H1 (cell line): ENCODE results near the gene LBH. TPM values are rescaled to one million over a fixed set of nuclear protein-coding genes. Genes with fewer than 3 reads are reported as not detected.

Experiments
- CTCF ChIA-PET: fragments of 300-600 bp; sonication (Branson Sonifier 250); formaldehyde crosslinking; loops from one replicate; lab custom pipeline; 2021; ENCODE audit not compliant: partially characterized antibody; lab: Charles Lee
- POLR2A ChIA-PET: fragments of 300-600 bp; sonication (Branson Sonifier 250); formaldehyde crosslinking; loops from one replicate; lab custom pipeline; 2021; ENCODE audit warnings: inconsistent platforms; ENCODE audit not compliant: partially characterized antibody; lab: Charles Lee
- DNase-seq, 2 experiments: peaks; one replicate each; pipeline versions ENCODE4 v3.0.0 to v3.0.0-alpha.2; 2010 to 2022; ENCODE audit warnings: low spot score in 2 of 2, low read depth in 1 of 2, mixed read lengths in 1 of 2
- FAIRE-seq: peaks from 2 replicates; lab custom pipeline; 2011; peaks lifted over from hg19 to GRCh38; lab: Jason Lieb, UNC
- H2AFZ ChIP-seq: 2 replicates; pipeline ENCODE4 v1.8.1; 2012; ENCODE audit warnings: low read length, inconsistent platforms
- H2AK5ac ChIP-seq: 2 replicates; pipeline ENCODE4 v1.6.1; 2013; ENCODE audit warnings: low read depth, low read length
- H2BK120ac ChIP-seq: replicated peaks from 2 replicates; pipeline ENCODE3; 2013; ENCODE audit warnings: low read depth, low read length, inconsistent platforms
- H2BK12ac ChIP-seq: 2 replicates; pipeline ENCODE4 v1.6.1; 2013; ENCODE audit warnings: low read depth, low read length
- H2BK15ac ChIP-seq: 2 replicates; pipeline ENCODE4 v1.6.1; 2013; ENCODE audit warnings: low read length
- H2BK20ac ChIP-seq: 2 replicates; pipeline ENCODE4 v1.6.1; 2013; ENCODE audit warnings: low read length
- H2BK5ac ChIP-seq: 2 replicates; pipeline ENCODE4 v1.6.1; 2013; ENCODE audit warnings: low read depth, low read length
- H3K14ac ChIP-seq: 2 replicates; pipeline ENCODE4 v1.6.1; 2013; ENCODE audit warnings: inconsistent platforms; ENCODE audit not compliant: insufficient read length
- H3K18ac ChIP-seq: 2 replicates; pipeline ENCODE4 v1.6.1; 2013; ENCODE audit warnings: low read length; ENCODE audit errors: extremely low read depth
- H3K23ac ChIP-seq: 2 replicates; pipeline ENCODE4 v1.6.1; 2013; ENCODE audit warnings: inconsistent platforms; ENCODE audit not compliant: insufficient read length
- H3K23me2 ChIP-seq: 2 replicates; pipeline ENCODE4 v1.6.1; 2013; ENCODE audit warnings: low read depth, low read length
- H3K27ac ChIP-seq: 2 replicates; pipeline ENCODE4 v1.6.1; 2011; ENCODE audit warnings: low read depth, low read length, inconsistent platforms
- H3K27me3 ChIP-seq, 4 experiments: replicated peaks in 1 of 4; 1 replicate in 1 of 4; 2 replicates in 3 of 4; pipeline versions ENCODE4 v1.6.1 to v1.8.1; 2011 to 2013; ENCODE audit warnings: low read length in 3 of 4, mild to moderate bottlenecking in 3 of 4, inconsistent platforms in 2 of 4, mixed read lengths in 2 of 4, moderate library complexity in 1 of 4; ENCODE audit not compliant: control insufficient read depth in 3 of 4, insufficient read depth in 3 of 4; ENCODE audit errors: extremely low read depth in 1 of 4
- H3K36me3 ChIP-seq, 4 experiments: 2 replicates each; pipeline versions ENCODE4 v1.6.1 to v1.8.1; 2011 to 2013; ENCODE audit warnings: mild to moderate bottlenecking in 4 of 4, low read length in 3 of 4, moderate library complexity in 2 of 4, control low read depth in 1 of 4, inconsistent platforms in 1 of 4; ENCODE audit not compliant: insufficient read depth in 4 of 4, control insufficient read depth in 2 of 4
- H3K4ac ChIP-seq: replicated peaks from 2 replicates; pipeline ENCODE3; 2013; ENCODE audit warnings: low read length, low read depth, mixed read lengths, inconsistent platforms; ENCODE audit not compliant: insufficient read length
- H3K4me1 ChIP-seq, 4 experiments: replicated peaks in 1 of 4; 1 replicate in 1 of 4; 2 replicates in 3 of 4; pipeline versions ENCODE4 v1.6.1 to v1.8.1; 2011 to 2013; ENCODE audit warnings: low read length in 3 of 4, inconsistent platforms in 2 of 4, mixed read lengths in 1 of 4; ENCODE audit not compliant: insufficient read depth in 4 of 4, control insufficient read depth in 3 of 4
- H3K4me2 ChIP-seq, 2 experiments: 2 replicates each; pipeline versions ENCODE4 v1.6.1 to v1.8.1; 2011 to 2013; ENCODE audit warnings: low read depth in 2 of 2, low read length in 2 of 2, control low read depth in 1 of 2, inconsistent platforms in 1 of 2, mild to moderate bottlenecking in 1 of 2; ENCODE audit not compliant: insufficient read depth in 1 of 2
- H3K4me3 ChIP-seq, 4 experiments: fragments of 200-600, 300-600 bp in 1 of 4; sonication (generic), shearing (Covaris generic), sonication (Bioruptor Twin) in 1 of 4; 2 replicates each; pipeline versions ENCODE4 v1.5.1 to v1.8.1; 2011 to 2016; ENCODE audit warnings: low read length in 4 of 4, low read depth in 3 of 4, control low read depth in 2 of 4, inconsistent platforms in 2 of 4, mild to moderate bottlenecking in 2 of 4, mixed read lengths in 1 of 4, moderate library complexity in 1 of 4; ENCODE audit not compliant: insufficient read depth in 2 of 4; ENCODE audit errors: extremely low read depth in 1 of 4
- H3K56ac ChIP-seq: replicated peaks from 2 replicates; pipeline ENCODE3; 2013; ENCODE audit warnings: low read depth, mild to moderate bottlenecking, mixed read lengths, low read length, inconsistent platforms; ENCODE audit not compliant: insufficient read length
- H3K79me1 ChIP-seq: 2 replicates; pipeline ENCODE4 v1.6.1; 2013; ENCODE audit warnings: low read depth, low read length, control low read depth
- H3K79me2 ChIP-seq, 2 experiments: 2 replicates each; pipeline versions ENCODE4 v1.6.1 to v1.8.1; 2012 to 2013; ENCODE audit warnings: low read length in 2 of 2, mild to moderate bottlenecking in 2 of 2, inconsistent platforms in 1 of 2; ENCODE audit not compliant: insufficient read depth in 2 of 2, control insufficient read depth in 1 of 2
- H3K9ac ChIP-seq, 4 experiments: replicated peaks in 1 of 4; 1 replicate in 1 of 4; 2 replicates in 3 of 4; pipeline versions ENCODE4 v1.6.1 to v1.8.1; 2011 to 2013; ENCODE audit warnings: low read depth in 3 of 4, low read length in 3 of 4, control low read depth in 2 of 4, mild to moderate bottlenecking in 2 of 4, moderate library complexity in 2 of 4, inconsistent platforms in 1 of 4; ENCODE audit errors: extremely low read depth in 1 of 4
- H3K9me3 ChIP-seq, 2 experiments: 2 replicates each; pipeline versions ENCODE4 v1.6.1 to v1.8.1; 2012 to 2013; ENCODE audit warnings: mild to moderate bottlenecking in 2 of 2, moderate library complexity in 2 of 2, control low read depth in 1 of 2, inconsistent platforms in 1 of 2, low read depth in 1 of 2, low read length in 1 of 2, mixed read lengths in 1 of 2; ENCODE audit not compliant: insufficient read depth in 2 of 2
- H4K20me1 ChIP-seq, 2 experiments: replicated peaks in 1 of 2; 2 replicates each; pipeline versions ENCODE3 to v1.8.1; 2011 to 2013; ENCODE audit warnings: inconsistent platforms in 2 of 2, low read length in 2 of 2, mild to moderate bottlenecking in 1 of 2; ENCODE audit not compliant: insufficient read depth in 2 of 2, control insufficient read depth in 1 of 2
- H4K5ac ChIP-seq: 2 replicates; pipeline ENCODE4 v1.6.1; 2013; ENCODE audit warnings: low read length, low read depth, mixed read lengths, inconsistent platforms; ENCODE audit not compliant: insufficient read length
- H4K8ac ChIP-seq: 2 replicates; pipeline ENCODE4 v1.8.0; 2013; ENCODE audit warnings: mild to moderate bottlenecking, moderate library complexity, low read length, inconsistent platforms; ENCODE audit not compliant: insufficient read depth; ENCODE audit errors: extremely low read depth
- H4K91ac ChIP-seq: replicated peaks from 2 replicates; pipeline ENCODE3; 2013; ENCODE audit warnings: low read length, mixed read lengths, inconsistent platforms; ENCODE audit not compliant: insufficient read length
- BCL11A ChIP-seq, 2 experiments: IDR thresholded peaks; one replicate each; pipeline ENCODE4 v1.6.1; 2011; ENCODE audit warnings: low read depth in 2 of 2, low read length in 2 of 2, mild to moderate bottlenecking in 2 of 2
- BRCA1 ChIP-seq: IDR thresholded peaks from 2 replicates; pipeline ENCODE4 v1.6.1; 2012; ENCODE audit warnings: low read depth, low read length, improper control_type of control experiment
- JUND ChIP-seq: IDR thresholded peaks from 2 replicates; pipeline ENCODE4 v1.6.1; 2011; ENCODE audit warnings: mild to moderate bottlenecking, improper control_type of control experiment, low read length
- POLR2A ChIP-seq, 2 experiments: IDR thresholded peaks; 1 replicate in 1 of 2; 2 replicates in 1 of 2; pipeline ENCODE4 v1.6.1; 2011; ENCODE audit warnings: low read depth in 2 of 2, low read length in 2 of 2, mild to moderate bottlenecking in 2 of 2; ENCODE audit errors: control extremely low read depth in 1 of 2
- POLR2AphosphoS5 ChIP-seq: IDR thresholded peaks from 2 replicates; pipeline ENCODE4 v1.6.1; 2011; ENCODE audit warnings: low read depth, low read length
- RXRA ChIP-seq: IDR thresholded peaks from 2 replicates; pipeline ENCODE4 v1.6.1; 2011; ENCODE audit warnings: low read depth, mild to moderate bottlenecking, low read length, moderate library complexity; ENCODE audit not compliant: insufficient read depth
- USF2 ChIP-seq: IDR thresholded peaks from 2 replicates; pipeline ENCODE4 v1.6.1; 2011; ENCODE audit warnings: low read length, improper control_type of control experiment
- polyA plus RNA-seq, 7 experiments: library from polyadenylated mRNA; depleted of rRNA in 3 of 7; stranded (reverse) in 5 of 7; unstranded in 2 of 7; fragments of >200 nt in 5 of 7; fragments of 200-250 nt in 2 of 7; gene quantifications; 1 replicate in 5 of 7; 2 replicates in 1 of 7; 4 replicates in 1 of 7; pipeline versions ENCODE4 v1.2.1 to v1.2.3, GENCODE V29; 2011 to 2013; ENCODE audit warnings: missing spikeins in 2 of 7, mixed read lengths in 2 of 7
- total RNA-seq: library from RNA; stranded (reverse); fragmentation: NEBNext Ultra II Directional; extraction: Animal tissue kit (Norgen Biotek cat#: 25700); gene quantifications from 2 replicates; pipeline ENCODE4 v1.2.1, GENCODE V29; 2021

LBH gene
- total and polyA plus RNA-seq, 2 of the 8 experiments (the other 6 are each of a cell fraction or from before 2014, with no cell fraction given): 25.7 to 34.5 TPM

DNA sequence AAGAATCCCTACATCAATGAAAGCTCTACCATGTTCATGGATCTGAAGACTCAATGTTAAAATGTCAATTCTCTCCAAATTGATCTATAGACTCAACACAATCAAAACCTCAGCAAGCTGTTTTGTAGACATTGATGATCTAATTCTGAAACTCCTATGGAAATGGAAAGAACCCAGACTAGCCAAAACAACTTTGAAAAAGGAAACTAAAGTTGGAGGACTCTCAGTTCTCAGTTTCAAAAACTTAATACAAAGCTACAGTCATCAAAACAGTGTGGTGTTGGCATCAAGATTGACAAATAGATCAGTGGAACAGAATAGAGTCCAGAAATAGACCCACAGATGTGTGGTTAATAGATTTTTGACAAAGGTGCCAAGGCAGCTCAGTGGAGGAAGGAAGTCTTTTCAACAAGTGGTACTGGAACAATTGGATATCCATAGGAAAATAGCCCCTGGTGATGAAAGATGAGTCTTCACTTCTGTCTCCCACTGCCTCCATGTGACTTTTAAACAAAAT, 30.4 kb downstream of the LBH start:
- Histone ChIP-seq H3K14ac (no peak overlapping the region), H4K5ac (no peak overlapping the region), H4K91ac (no peak overlapping the region), H3K36me3 (peaks cover 0 to 10% (median 4%) of the 10 kb centered on the region in 4 experiments; a peak in 6 of 8 replicates), H2BK5ac (no peak overlapping the region), H4K20me1 (no peaks in the 10 kb centered on the region), H2AK5ac (no peak overlapping the region), H3K79me1 (no peaks in the 10 kb centered on the region), H3K23me2 (no peaks in the 10 kb centered on the region; the same call in 1 of the 2 replicates), H2AFZ (no peak overlapping the region), H2BK20ac (no peak overlapping the region), H3K56ac (no peak overlapping the region), H3K9ac (no peak overlapping the region), H2BK15ac (no peak overlapping the region), H3K4ac (no peak overlapping the region), H3K4me1 (peaks cover 0 to 4% (median 0%) of the 10 kb centered on the region in 4 experiments; a peak in 3 of 7 replicates), H3K79me2 (no peaks in the 10 kb centered on the region), H2BK120ac (no peak overlapping the region), H3K27ac (no peak overlapping the region), H3K18ac (no peak overlapping the region), H3K4me3 (no peak overlapping the region), H3K23ac (no peak overlapping the region), H3K27me3 (no peaks in the 10 kb centered on the region), H3K4me2 (no peak overlapping the region), H3K9me3 (no peaks in the 10 kb centered on the region), H4K8ac (no peak overlapping the region), H2BK12ac (no peak overlapping the region)
- FAIRE-seq: no peak
- ChIA-PET CTCF (interaction anchor here (1.0 to 1.8 kb wide), 7 partner anchors 12 to 449 kb away, joined by 3 to 8 read pairs (median 4); no protein-coding TSS in a partner anchor), POLR2A (no interaction called here)
- TF ChIP-seq POLR2AphosphoS5: no peak
- TF ChIP-seq BRCA1: no peak
- no peak for TF ChIP-seq BCL11A (IDR thresholded peaks at IDR 0.05; ENCODE audit: low read depth in 2 of 2, low read length in 2 of 2)
- TF ChIP-seq USF2: no peak
- no peak for TF ChIP-seq RXRA
- no peak for TF ChIP-seq JUND
- no peak for TF ChIP-seq POLR2A (IDR thresholded peaks at IDR 0.05; ENCODE audit: control extremely low read depth in 1 of 2, low read depth in 2 of 2, low read length in 2 of 2)
- no peak for DNase-seq
